Esophagus squamous epithelium (tissue), 5 donors: ENCODE results near the gene NCKAP5. TPM values are rescaled to one million over a fixed set of nuclear protein-coding genes. Genes with fewer than 3 reads are reported as not detected.

Experiments used
- DNase-seq: peaks from one replicate; lab custom pipeline; 2025; lab: John Stamatoyannopoulos, UW
- H3K27ac ChIP-seq, 4 donors: fragments of 200-600 bp; sonication (generic); one replicate each; pipeline ENCODE4 v1.5.1; 2016 to 2019; ENCODE audit warnings: mild to moderate bottlenecking in 1 of 4
- H3K27me3 ChIP-seq, 4 donors: fragments of 200-600 bp; sonication (generic); 1 replicate in 3 of 4; 2 replicates in 1 of 4; pipeline versions ENCODE4 v1.5.1 to v1.6.0; 2017 to 2021; ENCODE audit warnings: antibody characterized with exemption in 1 of 4
- H3K36me3 ChIP-seq, 3 donors: fragments of 200-600 bp; sonication (generic); one replicate each; pipeline ENCODE4 v1.5.1; 2016 to 2019
- H3K4me1 ChIP-seq, 3 donors: fragments of 200-600 bp; sonication (generic); one replicate each; pipeline ENCODE4 v1.5.1; 2017 to 2019
- H3K4me3 ChIP-seq, 4 donors: fragments of 200-600 bp; sonication (generic); 1 replicate in 3 of 4; 2 replicates in 1 of 4; pipeline ENCODE4 v1.5.1; 2016 to 2019; ENCODE audit warnings: mild to moderate bottlenecking in 2 of 4, moderate library complexity in 1 of 4
- H3K9me3 ChIP-seq, 3 donors: fragments of 200-600 bp; sonication (generic); one replicate each; pipeline ENCODE4 v1.5.1; 2016 to 2019
- POLR2A ChIP-seq, 4 donors: fragments of 450-650 bp; IDR thresholded peaks; one replicate each; pipeline ENCODE4 v1.6.1; 2017; ENCODE audit warnings: antibody characterized with exemption in 4 of 4, mild to moderate bottlenecking in 4 of 4, moderate library complexity in 3 of 4
- WGBS, 2 donors: methylation state at CpG; one replicate each; pipeline ENCODE4 v1.1.5; 2018; 5-methylcytosine and 5-hydroxymethylcytosine counted together
- intact Hi-C: fragments of 100-400 bp; cut with DNase I; formaldehyde crosslinking; loops from one replicate; pipeline ENCODE4 v1.15.0; 2022
- total RNA-seq, 4 donors: library from RNA; depleted of rRNA; stranded (reverse); fragments of >200 nt; gene quantifications; one replicate each; pipeline ENCODE4 v1.1.0, GENCODE V29; 2016
- TF ChIP-seq, protein P1 (sequence below), 6 experiments: fragments of 450-650 bp in 4 of 6; fragments of 200-600 bp in 2 of 6; sonication (generic) in 2 of 6; IDR thresholded peaks; one replicate each; pipeline ENCODE4 v1.5.1; 2016 to 2019; ENCODE audit warnings: antibody characterized with exemption in 6 of 6, mild to moderate bottlenecking in 4 of 6, moderate library complexity in 4 of 6
- donor health status: DM: yes; HTN: yes; CAD: no.

The NCKAP5 gene
- total RNA-seq, 4 donors from 2014 or later, result 4.5 to 6.9 (median 5.3) TPM

DNA sequence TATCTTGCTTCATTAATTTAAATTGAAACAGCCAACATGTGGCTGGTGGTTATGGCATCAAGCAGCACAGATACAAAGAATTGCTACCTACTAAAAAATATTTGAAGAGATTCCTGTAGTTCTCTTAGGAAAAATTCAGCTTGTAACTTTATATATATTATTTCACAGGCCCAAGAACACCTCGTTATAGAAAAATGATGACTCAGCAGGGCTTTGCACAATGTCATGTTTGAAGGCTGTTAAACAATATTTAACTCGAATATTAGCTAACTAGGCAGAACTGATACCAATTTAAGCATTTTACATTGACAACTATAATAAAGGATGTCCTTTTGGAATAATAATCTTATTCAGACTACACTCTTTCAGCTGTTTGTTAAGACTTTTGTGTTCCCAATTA, 795.9 kb downstream of the NCKAP5 start:
- no peaks in the 10 kb centered on the region for H3K27me3 ChIP-seq
- DNase-seq, result no peak
- 53 to 55% methylated on average over 2 of the region's 2 CpGs for WGBS, 2 donors
- TF ChIP-seq, protein P1, sequence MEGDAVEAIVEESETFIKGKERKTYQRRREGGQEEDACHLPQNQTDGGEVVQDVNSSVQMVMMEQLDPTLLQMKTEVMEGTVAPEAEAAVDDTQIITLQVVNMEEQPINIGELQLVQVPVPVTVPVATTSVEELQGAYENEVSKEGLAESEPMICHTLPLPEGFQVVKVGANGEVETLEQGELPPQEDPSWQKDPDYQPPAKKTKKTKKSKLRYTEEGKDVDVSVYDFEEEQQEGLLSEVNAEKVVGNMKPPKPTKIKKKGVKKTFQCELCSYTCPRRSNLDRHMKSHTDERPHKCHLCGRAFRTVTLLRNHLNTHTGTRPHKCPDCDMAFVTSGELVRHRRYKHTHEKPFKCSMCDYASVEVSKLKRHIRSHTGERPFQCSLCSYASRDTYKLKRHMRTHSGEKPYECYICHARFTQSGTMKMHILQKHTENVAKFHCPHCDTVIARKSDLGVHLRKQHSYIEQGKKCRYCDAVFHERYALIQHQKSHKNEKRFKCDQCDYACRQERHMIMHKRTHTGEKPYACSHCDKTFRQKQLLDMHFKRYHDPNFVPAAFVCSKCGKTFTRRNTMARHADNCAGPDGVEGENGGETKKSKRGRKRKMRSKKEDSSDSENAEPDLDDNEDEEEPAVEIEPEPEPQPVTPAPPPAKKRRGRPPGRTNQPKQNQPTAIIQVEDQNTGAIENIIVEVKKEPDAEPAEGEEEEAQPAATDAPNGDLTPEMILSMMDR (IDR thresholded peaks at IDR 0.05), result no peak
- no peak for TF ChIP-seq POLR2A (IDR thresholded peaks at IDR 0.05)
- intact Hi-C loops, result no loop called here
- no peak overlapping the region for H3K27ac ChIP-seq
- no peaks in the 10 kb centered on the region for H3K4me1 ChIP-seq
- H3K9me3 ChIP-seq, result no peaks in the 10 kb centered on the region
- H3K36me3 ChIP-seq, result peaks cover 0 to 16% (median 0%) of the 10 kb centered on the region in 3 donors
- H3K4me3 ChIP-seq, result no peak overlapping the region

DNA sequence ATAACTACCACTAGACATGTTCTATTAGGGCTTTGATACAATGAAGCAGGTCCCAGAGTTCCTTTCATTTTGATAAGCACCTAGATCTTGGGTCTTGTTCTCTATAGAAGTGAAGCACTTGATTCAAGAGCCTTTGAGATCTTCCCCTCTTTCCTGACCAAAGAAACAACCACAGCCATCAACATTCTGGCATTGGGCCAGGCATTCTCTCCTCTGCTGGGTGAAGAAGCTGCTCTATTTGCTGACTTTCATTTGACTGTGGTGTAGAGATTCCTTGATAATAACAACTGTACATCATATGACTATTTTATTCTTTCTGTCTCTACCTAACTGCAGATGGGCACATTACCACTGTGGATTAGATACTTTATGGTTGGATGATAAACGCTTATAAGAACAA, 801.7 kb downstream of the NCKAP5 start:
- H3K27ac ChIP-seq, result no peak overlapping the region
- H3K4me1 ChIP-seq, result no peaks in the 10 kb centered on the region
- no peaks in the 10 kb centered on the region for H3K27me3 ChIP-seq
- H3K4me3 ChIP-seq, result no peak overlapping the region
- H3K36me3 ChIP-seq, result no peaks in the 10 kb centered on the region
- intact Hi-C loops, result no loop called here
- no peak for TF ChIP-seq POLR2A (IDR thresholded peaks at IDR 0.05)
- TF ChIP-seq, protein P1 (IDR thresholded peaks at IDR 0.05), result no peak
- H3K9me3 ChIP-seq, result no peaks in the 10 kb centered on the region
- no peak for DNase-seq
- 92 to 94% methylated on average over 1 of the region's 1 CpG for WGBS, 2 donors

DNA sequence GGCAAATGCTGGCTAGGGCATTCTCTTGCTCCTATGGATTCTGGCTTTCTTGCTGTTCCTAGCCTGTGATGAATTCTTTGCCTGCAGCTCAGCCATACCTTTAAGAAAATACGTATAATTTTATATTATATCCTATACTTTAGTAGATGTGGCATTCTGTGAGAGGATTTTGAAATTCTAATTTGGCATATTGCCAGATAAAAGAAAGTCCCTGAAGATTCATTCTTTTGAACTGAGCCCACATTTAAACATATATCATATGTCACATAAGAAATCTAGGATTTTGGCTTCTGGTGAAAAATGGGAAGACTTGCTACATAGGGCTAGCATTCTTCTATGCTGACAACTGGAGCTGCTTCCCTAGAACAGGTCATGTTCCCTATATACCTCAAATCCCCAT, 806.8 kb downstream of the NCKAP5 start:
- Histone ChIP-seq H3K27me3 (no peaks in the 10 kb centered on the region), H3K27ac (no peak overlapping the region), H3K9me3 (no peaks in the 10 kb centered on the region), H3K4me1 (no peaks in the 10 kb centered on the region), H3K36me3 (no peaks in the 10 kb centered on the region), H3K4me3 (no peak overlapping the region)
- WGBS, 2 donors, result 86% methylated on average over 1 of the region's 1 CpG
- TF ChIP-seq, protein P1 (IDR thresholded peaks at IDR 0.05), result no peak
- TF ChIP-seq POLR2A (IDR thresholded peaks at IDR 0.05), result no peak
- DNase-seq, result no peak
- intact Hi-C loops, result no loop called here

DNA sequence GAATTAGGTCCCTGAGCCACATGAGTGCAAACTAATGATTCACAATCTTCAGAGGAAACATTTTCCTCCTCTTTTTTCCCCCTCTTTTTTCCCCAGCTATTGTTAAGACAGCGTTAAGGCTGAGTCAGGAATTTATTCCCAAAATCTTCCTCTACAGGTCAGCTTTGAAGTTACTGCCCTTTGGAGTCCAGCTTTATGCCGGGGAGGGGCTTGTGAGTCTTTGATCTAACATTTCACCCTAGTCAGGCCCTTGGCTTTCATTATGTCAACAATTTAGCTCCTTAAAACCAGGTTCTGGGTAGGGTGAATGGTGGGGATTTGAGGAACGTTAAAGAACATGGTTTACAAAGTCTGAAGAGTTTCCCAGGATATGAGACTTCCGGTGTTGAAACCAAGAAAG, 807.3 kb downstream of the NCKAP5 start:
- no peak for DNase-seq
- H3K4me1 ChIP-seq, result no peaks in the 10 kb centered on the region
- no peaks in the 10 kb centered on the region for H3K36me3 ChIP-seq
- TF ChIP-seq, protein P1 (IDR thresholded peaks at IDR 0.05), result no peak
- TF ChIP-seq POLR2A (IDR thresholded peaks at IDR 0.05), result no peak
- intact Hi-C loops, result no loop called here
- H3K27me3 ChIP-seq, result no peaks in the 10 kb centered on the region
- no peak overlapping the region for H3K4me3 ChIP-seq
- no peak overlapping the region for H3K27ac ChIP-seq
- WGBS, 2 donors, result 33 to 44% methylated on average over 4 of the region's 4 CpGs
- no peaks in the 10 kb centered on the region for H3K9me3 ChIP-seq

DNA sequence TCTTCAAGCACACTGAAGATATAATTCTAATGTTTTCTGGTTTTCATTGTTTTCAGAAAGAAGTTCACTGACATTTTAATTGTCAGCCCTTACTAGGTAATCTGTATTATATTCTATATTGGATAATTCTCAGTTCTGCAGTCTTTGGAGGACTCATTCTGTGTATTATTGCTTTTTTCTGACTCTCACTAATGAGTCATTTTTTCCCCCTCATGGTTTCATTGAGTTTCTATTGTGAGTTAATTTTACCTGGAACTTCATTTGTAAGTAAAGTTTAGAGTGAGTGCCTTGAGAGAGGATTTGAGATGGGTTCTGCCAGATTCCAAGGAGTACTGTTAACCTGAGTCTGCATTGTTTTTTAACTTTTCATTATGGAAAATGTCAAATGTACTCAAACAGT, 807.9 kb downstream of the NCKAP5 start:
- no peaks in the 10 kb centered on the region for H3K36me3 ChIP-seq
- no peak overlapping the region for H3K27ac ChIP-seq
- TF ChIP-seq, protein P1 (IDR thresholded peaks at IDR 0.05), result no peak
- no peak for TF ChIP-seq POLR2A (IDR thresholded peaks at IDR 0.05)
- no peak for DNase-seq
- intact Hi-C loops, result no loop called here
- H3K4me1 ChIP-seq, result no peaks in the 10 kb centered on the region
- H3K4me3 ChIP-seq, result no peak overlapping the region
- no peaks in the 10 kb centered on the region for H3K27me3 ChIP-seq
- no peaks in the 10 kb centered on the region for H3K9me3 ChIP-seq
